NCI-H1105 (cell line): ENCODE results near the gene LEMD2.

Source experiments
- DNase-seq: peaks from one replicate; lab custom pipeline; 2025; lab: John Stamatoyannopoulos, UW

LEMD2 gene

DNA sequence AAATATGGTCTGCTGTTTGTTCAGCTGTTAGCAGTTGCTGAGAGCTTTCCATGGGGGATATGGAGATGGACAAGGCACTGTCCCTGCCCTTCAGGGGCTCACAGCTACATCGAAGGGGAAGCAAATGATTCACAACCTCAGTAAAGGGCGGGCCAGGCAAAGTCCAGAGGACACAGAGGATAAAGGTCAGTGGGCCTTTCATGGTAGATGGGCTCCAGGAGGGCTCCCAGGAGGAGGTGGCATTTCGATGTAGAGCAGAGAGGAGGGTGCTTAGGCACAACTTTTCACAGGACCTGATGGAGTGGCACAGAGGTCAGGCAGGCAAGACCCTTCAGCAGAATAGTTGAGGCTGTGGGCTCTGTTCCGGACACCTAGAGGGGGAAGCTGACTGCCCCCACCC is 30.1 kb upstream of the LEMD2 start:
- DNase-seq, result no peak

GRCh38 chr6:33818293-33818692 is 29.4 kb upstream of the LEMD2 start:
- DNase-seq, result no peak

GRCh38 chr6:33817489-33817888 is 28.6 kb upstream of the LEMD2 start:
- no peak for DNase-seq

DNA sequence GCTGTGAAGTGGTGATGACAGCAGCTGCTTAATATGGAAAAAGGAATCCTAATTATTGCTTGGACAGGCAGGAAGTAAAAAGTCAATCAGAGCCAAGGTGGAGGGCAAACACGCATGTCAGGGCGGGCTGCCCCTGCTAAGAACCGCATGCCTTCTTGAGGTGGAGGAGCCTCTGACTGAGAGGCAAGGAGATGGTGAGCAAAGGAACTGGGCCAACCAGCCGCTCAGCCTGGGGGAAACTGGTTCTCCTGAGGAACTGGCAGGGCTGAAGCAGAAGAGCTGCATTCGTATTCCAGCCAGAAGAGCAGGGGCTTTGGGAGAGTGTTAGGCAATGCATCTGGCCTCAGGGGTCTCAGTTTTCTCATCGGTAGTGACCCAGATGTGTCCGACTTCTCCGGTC is 28.0 kb upstream of the LEMD2 start:
- DNase-seq, result no peak

DNA sequence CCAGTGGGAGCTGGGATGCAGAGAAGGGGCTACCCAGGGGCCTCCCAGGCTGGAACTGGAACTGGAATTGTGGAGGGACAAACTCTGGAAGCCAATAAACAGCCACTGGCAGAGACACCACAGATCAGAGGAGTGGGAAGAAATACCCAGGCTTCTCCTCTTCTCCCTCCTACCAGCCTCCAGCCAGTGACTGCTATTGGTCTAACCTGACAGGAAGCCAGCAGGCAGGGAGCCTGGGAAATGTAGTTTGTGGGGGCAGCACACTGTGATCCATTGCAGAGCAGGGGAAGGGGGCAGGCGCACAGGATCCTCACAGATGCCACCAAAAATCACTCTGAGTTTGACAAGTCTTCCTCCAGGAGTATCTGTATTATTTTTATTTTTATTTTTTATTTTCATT is 26.9 kb upstream of the LEMD2 start:
- DNase-seq, result peak; percentile 17

GRCh38 chr6:33813990-33814985 is 25.4 kb upstream of the LEMD2 start:
- DNase-seq, result no peak

DNA sequence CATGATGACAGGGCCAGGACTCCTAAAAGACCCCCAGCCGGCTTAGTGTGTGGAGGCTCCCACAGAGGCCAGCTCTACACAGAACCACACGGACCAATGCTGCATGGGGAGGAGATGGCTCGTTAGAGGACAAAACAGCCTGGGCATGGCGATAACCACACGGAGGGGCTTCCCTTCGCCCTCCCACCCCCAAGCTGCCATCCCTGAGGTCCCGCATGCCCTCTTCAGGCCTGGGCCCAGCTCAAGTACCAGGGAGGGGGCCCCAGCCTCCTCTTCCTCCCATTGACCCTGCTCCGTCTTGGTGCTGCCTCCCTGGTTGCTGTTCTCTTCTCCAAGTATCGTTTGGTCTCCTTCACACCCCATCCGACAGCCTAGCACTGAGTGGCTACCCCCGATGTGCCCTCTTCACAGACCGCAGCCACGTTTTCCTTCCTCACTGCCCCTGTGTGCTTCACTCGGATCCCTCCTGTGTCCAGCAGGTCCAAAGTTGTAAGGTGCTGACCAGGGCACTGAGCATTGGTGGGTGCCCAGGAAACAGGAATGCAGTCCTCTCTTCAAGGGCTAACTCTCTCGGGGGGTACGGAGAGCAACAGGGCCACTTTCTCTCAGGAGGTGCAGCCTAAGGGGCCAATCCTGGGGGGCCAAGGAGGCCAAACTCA is 24.4 kb upstream of the LEMD2 start:
- no peak for DNase-seq

- DNase-seq, result no peak
Observed at GRCh38 chr6:33812669-33813068, 23.7 kb upstream of the LEMD2 start.

GRCh38 chr6:33809594-33809993 is 20.7 kb upstream of the LEMD2 start:
- DNase-seq, result no peak

DNA sequence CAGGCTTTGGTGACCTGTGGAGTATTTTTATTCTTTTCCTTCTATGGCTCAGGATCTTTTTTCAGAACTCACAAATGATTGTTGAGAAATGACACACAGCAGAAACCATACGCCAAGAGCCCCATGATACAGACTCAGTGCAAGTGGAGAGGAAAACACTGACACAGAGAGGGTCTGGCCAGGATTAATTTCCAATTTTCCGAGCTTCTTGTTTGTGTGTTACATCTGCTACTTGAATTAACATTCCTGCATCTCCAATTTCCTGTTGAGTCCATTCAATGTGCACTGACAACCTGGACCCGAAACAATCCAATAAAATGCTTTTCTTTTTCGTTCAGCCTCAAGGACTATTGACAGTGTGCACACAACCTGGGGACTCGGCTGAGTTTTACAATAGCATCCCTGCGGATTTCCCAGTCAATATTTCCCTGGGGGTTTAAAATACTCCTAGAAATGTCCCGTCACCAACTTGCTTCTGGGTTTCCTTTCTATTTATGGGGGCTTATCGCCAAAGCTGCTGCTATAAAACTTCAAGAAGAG is 19.8 kb upstream of the LEMD2 start:
- DNase-seq, result no peak

GRCh38 chr6:33807606-33808005 is 18.7 kb upstream of the LEMD2 start:
- DNase-seq, result no peak

- DNase-seq, result no peak
Observed at GRCh38 chr6:33806841-33807240, 17.9 kb upstream of the LEMD2 start.

DNA sequence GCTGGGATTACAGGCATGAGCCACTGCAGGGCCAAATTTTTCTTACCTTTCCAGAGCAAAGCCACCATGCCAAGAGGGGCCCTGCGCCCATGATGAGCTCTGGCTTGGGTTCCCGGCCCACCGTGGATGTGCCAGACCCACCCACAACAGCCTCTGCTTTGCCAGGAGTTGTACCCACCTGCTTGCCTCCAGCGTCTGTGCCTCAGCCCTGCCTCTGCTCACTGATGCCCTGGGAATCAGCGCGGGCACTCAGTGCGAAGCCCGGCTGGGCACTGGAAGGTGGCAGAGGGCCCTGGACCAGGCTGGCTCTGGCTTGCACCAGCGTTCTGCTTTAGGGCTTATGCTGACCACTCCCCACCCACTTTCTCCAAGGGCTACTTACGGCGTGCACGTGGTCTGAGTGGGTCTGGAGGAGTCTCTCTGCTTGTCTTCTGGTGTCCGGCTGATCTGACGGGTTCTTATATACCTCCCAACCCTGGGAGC is 14.7 kb upstream of the LEMD2 start, which contains the start of gene MLN:
Gene MLN, minus strand, starts transcription at position 433 of the 483 bp plus-strand sequence. CDS start 2,840 bp downstream, outside the sequence.
- no peak for DNase-seq

- no peak for DNase-seq
Observed at GRCh38 chr6:33802186-33802958, 13.4 kb upstream of the LEMD2 start.

GRCh38 chr6:33801611-33802010 is 12.7 kb upstream of the LEMD2 start:
- no peak for DNase-seq

- no peak for DNase-seq
Observed at GRCh38 chr6:33800248-33800969, 11.5 kb upstream of the LEMD2 start.

DNA sequence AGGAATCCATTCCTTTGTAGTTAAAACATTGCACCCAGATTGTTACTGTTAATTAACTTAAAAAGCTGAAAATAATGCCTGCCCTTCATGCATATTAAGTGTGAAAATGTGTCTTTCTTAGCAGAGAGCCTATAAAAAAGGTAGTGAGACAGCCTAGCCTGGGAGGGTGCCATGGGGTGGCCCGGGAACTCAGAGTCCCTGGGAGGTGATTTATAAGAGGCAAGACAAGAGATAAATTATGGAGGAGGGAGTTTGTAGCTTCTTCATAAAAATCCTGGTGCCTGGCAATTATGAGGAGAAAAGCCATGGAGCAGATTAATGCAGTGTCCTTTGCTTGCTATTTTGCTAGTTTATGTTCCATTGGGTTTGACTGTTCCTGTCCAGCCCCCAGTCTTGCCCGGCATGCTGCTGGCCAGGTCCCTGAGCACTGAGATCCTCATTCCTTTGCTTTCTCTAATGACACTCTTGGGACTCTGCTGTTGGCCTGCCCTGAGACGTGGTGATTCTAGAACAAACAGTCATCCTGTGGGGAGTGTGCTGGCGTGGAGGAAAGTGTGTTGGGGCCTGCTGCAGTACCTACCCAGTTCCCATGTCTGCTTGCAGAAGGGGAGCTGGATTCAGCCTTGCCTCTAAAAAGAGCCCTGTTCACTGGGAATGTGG is 10.7 kb upstream of the LEMD2 start:
- no peak for DNase-seq

GRCh38 chr6:33798343-33798848 is 9.5 kb upstream of the LEMD2 start:
- DNase-seq, result no peak

GRCh38 chr6:33797626-33798342 is 8.9 kb upstream of the LEMD2 start:
- no peak for DNase-seq
